Stimulated activated naive CD4-positive, alpha-beta T cell (primary cell): ENCODE data around the gene HLA-E.
A peak's percentile ranks its signal among the peaks of the same experiment; 100 is the strongest.
"Not testable (repeated sequence)": the region's sequence is repeated elsewhere in the genome, so short reads cannot be mapped to it uniquely, and the experiment has no call there.

Experiments
- DNase-seq, 6 experiments: peaks; one replicate each; lab custom pipeline; 2025; lab: John Stamatoyannopoulos, UW

HLA-E gene

DNA sequence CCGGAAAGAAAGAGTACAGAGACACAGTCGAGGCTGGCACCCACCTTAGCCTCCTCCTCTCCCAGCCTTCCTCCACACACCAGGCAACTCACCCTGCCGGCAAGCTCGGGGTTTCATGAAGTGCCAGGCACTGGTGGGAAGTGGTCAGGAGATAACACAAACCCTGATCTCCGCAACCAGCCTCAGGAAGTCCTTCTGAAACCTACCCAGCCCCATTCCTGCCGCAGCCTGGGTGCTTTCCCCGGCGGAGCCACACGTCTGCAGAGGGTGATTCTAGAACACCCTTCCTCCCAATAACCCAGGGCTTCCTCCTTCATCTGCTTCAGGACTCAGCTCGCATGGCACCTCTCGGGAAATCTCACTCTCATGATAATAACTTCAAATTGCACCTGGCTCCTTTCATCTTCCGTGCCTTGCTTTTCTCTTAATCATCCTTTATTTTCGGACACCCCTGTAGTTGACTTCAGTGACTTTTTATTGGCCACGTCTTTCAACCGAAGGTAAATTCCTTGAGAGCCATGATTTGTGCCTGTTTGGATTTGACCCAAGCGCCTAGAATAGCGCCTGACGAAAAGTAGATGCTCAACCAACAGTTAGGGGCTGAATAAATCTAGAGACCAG, 8.7 kb upstream of the HLA-E start:
- DNase-seq, result peak in 5 of 6 experiments; percentile 27 to 35 (median 30)

DNA sequence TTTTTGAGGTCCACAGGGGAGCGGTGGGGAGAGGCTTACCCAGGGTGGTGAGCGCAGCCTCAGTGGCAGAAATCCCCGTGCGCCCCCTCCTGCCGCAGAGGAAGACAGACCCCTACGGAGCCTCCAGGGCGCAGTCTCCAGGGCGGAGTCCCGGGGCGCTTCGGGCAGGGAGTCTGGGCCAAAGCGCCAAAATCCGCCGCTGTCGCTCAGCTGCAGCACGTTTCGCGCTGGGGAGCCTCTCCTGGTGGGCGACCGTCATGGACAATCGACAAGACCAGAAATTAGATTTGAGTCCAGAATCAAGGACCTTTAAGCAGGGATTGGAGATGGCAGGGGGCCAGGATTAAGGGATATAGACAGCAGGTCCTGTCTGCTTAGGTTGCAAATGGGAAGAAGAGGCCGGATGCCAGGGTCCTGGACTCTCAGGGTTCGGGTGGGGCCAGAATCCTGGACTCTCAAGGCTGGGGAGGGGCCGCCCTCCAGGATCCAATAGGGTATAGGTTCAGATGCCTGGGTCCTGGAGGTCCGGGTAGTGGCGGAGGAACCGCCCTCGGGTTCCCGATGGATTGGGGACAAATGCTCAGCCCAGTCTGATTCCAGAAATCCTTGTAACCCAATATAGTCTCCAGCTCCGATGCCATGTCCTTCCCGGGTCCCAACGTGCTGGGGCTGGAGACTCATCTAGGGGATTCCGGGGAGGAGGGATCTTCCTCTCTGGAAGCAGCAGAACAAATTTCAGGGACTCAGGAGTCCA, 7.9 kb upstream of the HLA-E start:
- no peak for DNase-seq

DNA sequence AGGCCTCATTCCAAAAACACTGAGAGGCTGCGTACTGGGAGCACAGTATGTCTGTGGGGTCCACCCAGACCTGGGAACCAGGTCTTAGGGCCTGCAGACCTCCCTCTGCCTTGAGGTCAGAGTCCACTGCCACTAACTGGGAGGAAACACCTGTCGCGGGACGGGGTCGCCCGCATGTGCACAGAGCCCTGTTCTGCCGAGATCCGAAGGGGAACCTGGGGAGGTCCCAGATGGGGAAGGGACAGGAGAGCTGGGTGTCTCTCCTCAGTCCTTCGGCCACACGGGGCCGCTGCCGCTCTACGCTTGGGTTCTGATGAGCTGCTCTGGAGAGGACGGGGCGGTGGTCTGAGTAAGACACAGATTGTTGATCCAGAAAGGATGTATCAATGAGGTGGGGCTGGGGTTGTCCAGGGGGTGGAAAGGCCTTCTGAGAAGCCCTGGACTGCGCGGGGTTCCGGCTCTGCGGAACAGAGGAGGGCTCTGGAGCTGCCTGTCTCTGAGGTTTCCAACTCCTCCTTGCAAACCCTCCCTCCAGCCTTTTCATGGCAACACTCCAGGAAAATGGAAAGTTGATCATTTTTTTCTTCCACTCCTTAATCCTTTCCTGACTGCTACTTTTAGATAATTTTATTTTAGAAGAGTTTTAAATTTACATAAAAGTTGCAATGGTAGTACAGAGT, 7.2 kb upstream of the HLA-E start:
- peak; percentile 57 to 82 (median 78) for DNase-seq

DNA sequence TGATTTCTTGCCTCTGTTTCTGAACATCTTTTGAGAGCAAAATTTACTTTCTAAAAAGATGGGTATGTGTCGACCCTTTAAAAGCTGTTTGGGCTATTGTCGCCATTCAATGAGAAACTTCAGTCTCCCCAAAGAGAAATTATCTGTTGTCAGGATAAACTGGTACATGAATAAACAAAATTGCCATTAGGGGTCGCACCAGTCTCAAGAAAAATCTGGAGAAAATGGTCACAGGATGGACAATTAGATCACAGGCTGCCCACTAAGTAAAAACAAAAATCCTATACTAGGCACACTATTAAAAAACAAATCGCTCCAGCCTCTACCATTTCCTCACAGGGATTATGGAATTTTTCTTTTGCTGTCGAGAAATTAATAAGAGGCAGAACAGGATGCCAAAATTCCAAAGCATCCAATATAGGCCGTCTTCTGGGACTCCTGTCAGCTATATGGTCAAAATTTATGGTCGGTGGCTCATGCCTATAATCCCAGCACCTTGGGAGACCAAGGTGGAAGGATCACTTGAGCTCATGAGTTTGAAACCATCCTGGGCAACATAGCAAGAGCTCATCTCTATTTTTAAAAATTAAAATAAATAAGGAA, 5.5 kb upstream of the HLA-E start:
- DNase-seq, result peak in 3 of 6 experiments; percentile 8 to 58 (median 45)

DNA sequence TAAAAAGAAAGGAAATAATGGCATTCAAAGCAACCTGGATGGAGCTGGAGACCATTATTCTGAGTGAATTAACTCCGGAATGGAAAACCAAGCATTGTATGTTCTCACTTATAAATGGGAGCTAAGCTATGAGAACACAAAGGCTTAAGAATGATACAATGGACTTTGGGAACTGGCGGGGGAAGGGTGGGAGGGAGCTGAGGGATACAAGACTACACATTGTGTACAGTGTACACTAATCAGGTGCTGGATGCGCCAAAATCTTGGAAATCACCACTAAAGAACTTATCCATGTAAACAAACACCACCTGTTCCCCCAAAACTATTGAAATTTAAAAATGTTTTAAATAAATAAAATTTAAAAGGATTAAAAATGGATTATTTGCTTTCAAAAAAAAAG, 4.1 kb upstream of the HLA-E start:
- no peak for DNase-seq

DNA sequence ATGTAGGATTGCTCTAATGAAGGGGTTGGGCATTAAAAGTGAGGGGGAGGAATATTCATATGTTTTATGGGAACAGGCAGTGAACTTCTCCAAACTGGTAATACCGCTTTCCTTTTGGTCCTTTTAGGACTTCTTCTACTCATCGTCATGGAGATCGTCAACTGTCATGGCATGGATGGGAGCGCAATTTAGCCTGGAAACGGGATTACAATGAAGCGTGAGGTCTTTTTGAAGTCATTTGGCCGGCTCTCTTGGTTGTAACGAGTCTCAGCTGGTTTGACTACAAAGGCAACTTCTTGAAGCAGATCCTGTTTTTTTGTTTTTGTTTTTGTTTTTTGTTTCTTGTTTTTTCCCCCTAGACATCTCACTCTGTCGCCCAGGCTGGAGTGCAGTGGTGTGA, 1.4 kb upstream of the HLA-E start:
- DNase-seq, result no peak

DNA sequence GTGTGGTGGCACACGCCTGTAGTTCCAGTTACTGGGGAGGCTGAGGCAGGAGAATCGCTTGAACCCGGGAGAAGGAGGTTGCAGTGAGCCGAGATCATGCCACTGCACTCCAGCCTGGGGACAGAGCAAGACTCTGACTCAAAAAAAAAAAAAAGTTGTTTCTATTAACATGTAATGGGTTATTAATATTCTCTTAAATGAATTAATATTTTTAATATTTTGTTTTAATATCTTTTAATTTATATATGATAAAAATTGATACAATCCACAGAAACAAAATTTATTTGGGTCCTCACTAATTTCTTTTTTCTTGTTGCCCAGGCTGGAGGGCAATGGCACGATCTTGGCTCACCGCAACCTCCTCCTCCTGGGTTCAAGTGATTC, 620 bp upstream of the HLA-E start:
- not testable (repeated sequence) for DNase-seq

DNA sequence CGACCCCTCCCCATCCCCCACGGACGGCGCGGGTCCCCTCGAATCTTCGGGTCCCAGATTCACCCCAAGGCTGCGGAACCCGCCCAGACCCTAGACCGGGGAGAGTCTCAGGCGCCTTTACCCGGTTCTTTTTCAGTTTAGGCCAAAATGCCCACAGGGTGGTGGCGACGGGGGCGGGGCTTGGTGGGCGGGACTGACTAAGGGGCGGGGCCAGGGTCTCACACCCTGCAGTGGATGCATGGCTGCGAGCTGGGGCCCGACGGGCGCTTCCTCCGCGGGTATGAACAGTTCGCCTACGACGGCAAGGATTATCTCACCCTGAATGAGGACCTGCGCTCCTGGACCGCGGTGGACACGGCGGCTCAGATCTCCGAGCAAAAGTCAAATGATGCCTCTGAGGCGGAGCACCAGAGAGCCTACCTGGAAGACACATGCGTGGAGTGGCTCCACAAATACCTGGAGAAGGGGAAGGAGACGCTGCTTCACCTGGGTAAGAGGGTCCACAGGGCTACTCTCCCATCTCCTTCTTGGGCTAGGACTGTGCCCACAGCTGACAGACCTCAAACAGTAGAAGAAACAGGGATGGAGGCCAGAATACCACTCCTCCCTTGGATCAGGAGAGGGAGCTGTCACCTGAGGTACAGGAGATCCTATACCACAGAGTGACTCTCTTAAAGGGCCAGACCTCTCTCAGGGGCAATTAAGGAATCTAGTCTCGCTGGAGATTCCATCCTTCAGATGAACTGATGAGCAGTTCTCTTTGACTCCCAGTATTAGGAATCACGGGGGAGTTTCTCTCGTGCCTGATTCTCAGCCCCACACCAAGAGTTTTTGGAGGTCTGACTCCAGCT, 942 bp downstream of the HLA-E start:
- DNase-seq, result peak; percentile 62 to 86 (median 82)

DNA sequence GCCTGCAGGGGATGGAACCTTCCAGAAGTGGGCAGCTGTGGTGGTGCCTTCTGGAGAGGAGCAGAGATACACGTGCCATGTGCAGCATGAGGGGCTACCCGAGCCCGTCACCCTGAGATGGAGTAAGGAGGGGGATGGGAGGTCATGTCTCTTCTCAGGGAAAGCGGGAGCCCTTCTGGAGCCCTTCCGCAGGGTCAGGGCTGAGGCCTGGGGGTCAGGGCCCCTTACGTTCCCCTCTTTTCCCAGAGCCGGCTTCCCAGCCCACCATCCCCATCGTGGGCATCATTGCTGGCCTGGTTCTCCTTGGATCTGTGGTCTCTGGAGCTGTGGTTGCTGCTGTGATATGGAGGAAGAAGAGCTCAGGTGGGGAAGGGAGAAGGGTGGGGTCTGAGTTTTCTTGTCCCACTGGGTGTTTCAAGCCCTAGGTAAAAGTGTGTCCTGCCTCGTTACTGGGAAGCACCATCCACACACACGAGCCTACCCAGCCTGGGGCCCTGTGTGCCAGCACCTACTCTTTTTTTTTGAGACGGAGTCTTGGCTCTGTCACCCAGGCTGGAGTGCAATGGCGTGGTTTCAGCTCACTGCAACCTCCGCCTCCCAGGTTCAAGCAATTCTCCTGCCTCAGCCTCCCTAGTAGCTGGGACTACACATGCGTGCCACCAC, 2.1 kb downstream of the HLA-E start:
- peak in 1 of 6 experiments; percentile 34 for DNase-seq

DNA sequence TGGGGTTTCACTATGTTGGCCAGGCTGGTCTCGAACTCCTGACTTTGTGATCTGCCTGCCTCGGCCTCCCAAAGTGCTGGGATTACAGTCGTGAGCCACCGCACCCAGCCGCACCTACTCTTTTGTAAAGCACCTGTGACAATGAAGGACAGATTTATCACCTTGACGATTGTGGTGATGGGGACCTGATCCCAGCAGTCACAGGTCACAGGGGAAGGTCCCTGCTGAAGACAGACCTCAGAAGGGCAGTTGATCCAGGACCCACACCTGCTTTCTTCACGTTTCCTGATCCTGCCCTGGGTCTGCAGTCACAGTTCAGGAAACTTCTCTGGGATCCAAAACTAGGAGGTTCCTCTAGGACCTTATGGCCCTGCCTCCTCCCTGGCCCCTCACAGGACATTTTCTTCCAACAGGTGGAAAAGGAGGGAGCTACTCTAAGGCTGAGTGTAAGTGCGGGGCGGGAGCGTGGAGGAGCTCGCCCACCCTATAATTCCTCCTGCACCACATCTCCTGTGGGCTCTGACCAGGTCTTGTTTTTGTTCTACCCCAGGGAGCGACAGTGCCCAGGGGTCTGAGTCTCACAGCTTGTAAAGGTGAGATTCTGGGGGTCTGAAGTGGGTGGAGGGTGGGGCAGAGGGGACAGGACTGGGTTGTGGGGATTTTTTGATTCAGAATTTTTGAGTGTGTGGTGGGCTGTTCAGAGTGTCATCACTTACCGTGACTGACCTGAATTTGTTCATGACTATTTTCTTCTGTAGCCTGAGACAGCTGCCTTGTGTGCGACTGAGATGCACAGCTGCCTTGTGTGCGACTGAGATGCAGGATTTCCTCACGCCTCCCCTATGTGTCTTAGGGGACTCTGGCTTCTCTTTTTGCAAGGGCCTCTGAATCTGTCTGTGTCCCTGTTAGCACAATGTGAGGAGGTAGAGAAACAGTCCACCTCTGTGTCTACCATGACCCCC, 3.0 kb downstream of the HLA-E start:
- DNase-seq, result peak in 2 of 6 experiments; percentile 27 to 45

DNA sequence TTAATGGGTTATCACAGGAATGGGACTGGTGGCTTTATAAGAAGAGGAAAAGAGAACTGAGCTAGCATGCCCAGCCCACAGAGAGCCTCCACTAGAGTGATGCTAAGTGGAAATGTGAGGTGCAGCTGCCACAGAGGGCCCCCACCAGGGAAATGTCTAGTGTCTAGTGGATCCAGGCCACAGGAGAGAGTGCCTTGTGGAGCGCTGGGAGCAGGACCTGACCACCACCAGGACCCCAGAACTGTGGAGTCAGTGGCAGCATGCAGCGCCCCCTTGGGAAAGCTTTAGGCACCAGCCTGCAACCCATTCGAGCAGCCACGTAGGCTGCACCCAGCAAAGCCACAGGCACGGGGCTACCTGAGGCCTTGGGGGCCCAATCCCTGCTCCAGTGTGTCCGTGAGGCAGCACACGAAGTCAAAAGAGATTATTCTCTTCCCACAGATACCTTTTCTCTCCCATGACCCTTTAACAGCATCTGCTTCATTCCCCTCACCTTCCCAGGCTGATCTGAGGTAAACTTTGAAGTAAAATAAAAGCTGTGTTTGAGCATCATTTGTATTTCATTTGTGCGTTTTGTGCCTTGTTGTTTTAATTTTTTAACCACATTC, 4.4 kb downstream of the HLA-E start:
- peak in 3 of 6 experiments; percentile 17 to 57 (median 53) for DNase-seq

DNA sequence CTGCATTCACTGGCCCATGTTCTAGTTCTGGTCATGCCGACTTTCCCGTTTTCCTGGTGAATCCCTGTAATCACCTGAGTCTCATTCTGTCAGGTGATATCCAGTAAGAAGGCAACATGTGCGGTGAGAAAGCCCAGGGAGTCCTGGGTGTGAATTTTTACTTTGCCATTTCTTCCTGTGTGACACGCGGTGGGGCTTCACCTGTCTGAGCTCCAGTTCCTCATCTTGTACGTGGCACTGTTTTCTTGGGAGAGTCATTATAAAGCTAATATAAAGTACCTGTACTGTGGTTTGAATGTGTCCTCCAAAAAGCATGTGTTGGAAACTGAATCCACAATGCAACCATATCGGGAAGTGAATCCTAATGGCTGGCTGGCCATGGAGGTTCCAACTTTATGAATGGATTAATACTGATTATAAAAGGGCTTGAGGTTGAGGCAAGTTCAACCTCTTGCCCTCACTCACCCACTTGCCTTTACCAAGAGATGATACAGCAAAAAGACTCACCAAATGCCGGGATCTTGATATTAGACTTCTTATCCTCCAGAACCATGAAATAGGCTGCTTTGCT, 5.1 kb downstream of the HLA-E start:
- DNase-seq, result peak in 2 of 6 experiments; percentile 44 to 52

DNA sequence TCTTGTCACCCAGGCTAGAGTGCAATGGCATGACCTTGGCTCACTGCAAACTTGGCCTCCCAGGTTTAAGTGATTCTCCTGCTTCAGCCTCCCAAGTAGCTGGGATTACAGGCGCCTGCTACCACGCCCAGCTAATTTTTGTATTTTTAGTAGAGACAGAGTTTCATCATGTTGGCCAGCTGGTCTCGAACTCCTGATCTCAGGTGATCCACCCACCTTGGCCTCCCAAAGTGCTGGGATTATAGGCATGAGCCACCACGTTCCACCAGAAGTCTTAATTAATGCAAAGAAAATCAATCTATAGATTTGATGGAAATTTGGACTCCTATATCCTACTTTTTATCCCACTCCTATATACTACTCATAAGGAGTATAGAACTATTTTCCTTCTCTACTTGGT, 5.8 kb downstream of the HLA-E start:
- peak in 1 of 6 experiments; percentile 49 for DNase-seq

DNA sequence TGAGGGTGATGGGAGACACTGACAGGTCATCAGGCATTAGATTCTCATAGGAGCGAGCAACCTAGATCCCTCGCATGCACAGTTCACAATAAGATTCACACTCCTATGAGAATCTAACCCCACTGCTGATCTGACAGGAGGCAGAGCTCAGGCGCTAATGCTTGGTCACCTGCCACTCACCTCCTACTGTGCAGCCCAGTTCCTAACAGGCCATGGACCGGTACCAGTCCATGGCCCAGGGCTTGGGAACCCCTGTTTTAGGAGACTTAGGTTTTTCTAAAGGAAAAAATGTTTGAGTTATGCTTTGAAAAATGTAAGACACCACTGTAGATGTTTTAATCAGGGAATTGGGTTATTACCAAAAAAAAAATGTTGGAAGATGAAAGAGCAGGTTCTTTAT, 6.7 kb downstream of the HLA-E start:
- DNase-seq, result peak in 1 of 6 experiments; percentile 15

DNA sequence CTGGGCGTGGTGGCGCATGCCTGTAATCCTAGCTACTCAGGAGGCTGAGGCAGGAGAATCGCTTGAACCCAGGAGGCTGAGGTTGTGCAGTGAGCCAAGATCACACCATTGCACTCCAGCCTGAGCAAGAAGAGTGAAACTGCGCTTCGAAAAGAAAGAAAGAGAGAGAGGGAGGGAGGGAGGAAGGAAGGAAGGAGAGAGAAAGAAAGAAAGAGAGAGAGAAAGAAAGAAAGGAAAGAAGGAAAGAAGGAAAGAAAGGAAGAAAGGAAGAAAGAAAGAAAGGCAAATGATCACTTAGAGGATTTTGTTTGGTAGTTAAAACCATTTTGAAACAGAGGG, 7.9 kb downstream of the HLA-E start:
- DNase-seq, result not testable (repeated sequence)

DNA sequence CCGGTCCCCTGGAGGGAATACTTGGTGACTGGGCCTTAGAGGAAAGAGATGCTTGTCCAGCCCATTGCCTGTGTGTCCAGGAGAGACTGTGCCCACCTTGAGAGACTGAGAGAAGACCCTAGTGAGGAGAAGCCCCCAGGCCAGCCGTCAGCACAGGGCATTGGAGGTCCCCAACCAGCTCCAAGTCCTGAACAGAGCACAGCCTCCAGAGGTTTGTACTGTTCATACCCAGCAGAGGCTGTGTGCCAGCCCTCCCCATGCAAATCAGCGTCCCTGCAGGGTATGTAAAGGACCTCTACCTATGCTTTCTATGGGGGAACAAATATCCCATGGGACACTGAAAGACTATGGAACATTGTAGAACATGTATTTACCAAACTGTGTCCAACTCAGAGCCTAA, 8.4 kb downstream of the HLA-E start:
- no peak for DNase-seq

DNA sequence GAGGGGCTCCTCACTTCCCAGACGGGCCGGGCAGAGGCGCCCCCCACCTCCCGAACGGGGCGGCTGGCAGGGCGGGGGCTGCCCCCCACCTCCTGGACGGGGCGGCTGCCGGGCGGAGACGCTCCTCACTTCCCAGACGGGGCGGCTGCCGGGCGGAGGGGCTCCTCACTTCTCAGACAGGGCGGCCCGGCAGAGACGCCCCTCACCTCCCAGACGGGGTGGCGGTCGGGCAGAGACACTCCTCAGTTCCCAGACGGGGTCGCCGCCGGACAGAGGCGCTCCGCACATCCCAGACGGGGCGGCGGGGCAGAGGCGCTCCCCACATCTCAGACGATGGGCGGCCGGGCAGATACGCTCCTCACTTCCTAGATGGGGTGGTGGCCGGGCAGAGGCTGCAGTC, 9.4 kb downstream of the HLA-E start:
- not testable (repeated sequence) for DNase-seq

DNA sequence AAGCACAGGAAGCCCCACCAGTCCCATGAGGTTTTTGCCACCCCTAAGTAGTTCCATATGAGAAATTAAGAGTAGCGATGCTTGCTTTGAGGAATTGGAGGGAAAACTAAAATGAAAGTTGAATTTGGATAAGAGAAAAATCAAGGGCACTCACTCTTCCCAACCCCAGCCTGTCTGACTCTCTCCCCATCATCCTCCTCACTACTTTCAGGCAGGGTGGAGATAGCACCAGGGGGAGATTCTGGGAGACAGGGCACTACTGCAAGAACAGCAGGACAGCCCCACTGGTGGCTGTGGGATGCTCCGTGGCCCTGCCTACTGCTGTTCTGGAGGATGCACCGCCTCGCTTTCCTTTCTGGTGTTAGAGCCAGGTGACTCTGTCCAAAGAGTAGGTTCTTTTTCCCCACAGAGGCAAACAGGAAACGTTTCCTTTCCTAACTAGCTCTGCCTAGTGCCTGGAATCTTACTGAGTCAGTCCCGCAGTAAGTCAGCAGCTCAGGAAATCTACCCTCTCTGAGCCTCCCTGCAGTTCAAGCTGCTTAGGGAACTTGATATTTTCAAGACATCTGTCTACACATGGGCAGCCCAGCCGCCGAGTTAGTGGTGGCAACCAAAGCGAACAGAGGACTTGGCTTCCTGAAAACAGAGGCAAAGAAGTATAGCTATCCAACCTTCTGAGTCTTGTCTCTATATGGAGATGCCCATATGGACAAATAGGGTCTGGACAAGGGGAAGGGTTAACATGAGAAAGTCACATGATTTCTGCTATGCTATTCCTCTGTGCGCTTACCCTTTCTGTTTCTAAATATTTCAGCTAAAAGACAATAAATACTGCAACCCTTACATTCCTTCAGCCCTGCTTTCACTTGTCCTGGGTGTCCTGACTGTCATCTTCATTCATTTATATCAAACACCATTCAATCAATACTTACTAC, 11.4 kb downstream of the HLA-E start:
- peak in 2 of 6 experiments; percentile 29 to 46 for DNase-seq
